WTC11 (cell line): ENCODE results near the gene SCN4A. TPM values are rescaled to one million over a fixed set of nuclear protein-coding genes. Genes with fewer than 3 reads are reported as not detected.

ENCODE experiments used
- ATAC-seq: fragments of 200-7000 bp; cut with Tn5 transposase; 2 replicates; pipeline ENCODE4 v1.10.0; 2021; ENCODE audit warnings: mild to moderate bottlenecking, moderate library complexity
- CTCF ChIA-PET: fragments of 300-600 bp; sonication (Branson Sonifier 250); formaldehyde crosslinking; loops from one replicate; lab custom pipeline; 2021; ENCODE audit warnings: antibody characterized with exemption; lab: Charles Lee
- POLR2A ChIA-PET: fragments of 350-600 bp; sonication (Branson Sonifier 250); formaldehyde crosslinking; loops from one replicate; lab custom pipeline; 2021; ENCODE audit warnings: antibody characterized with exemption; lab: Charles Lee
- DNase-seq: peaks from one replicate; pipeline ENCODE4 v3.0.0; 2021; ENCODE audit warnings: low spot score
- H3K27ac Mint-ChIP-seq: 2 replicates; pipeline ENCODE4 v1.8.0; 2021; ENCODE audit warnings: mixed read lengths
- H3K27me3 Mint-ChIP-seq: 2 replicates; pipeline ENCODE4 v1.8.0; 2021; ENCODE audit warnings: low read depth, mild to moderate bottlenecking, moderate library complexity, mixed read lengths
- H3K36me3 Mint-ChIP-seq: 2 replicates; pipeline ENCODE4 v1.8.0; 2021; ENCODE audit warnings: mixed read lengths
- H3K4me1 Mint-ChIP-seq: 2 replicates; pipeline ENCODE4 v1.8.0; 2022; ENCODE audit warnings: mixed read lengths
- H3K4me3 Mint-ChIP-seq: 2 replicates; pipeline ENCODE4 v1.8.0; 2021; ENCODE audit warnings: mild to moderate bottlenecking, moderate library complexity, mixed read lengths
- H3K9me3 Mint-ChIP-seq: 2 replicates; pipeline ENCODE4 v1.8.0; 2021; ENCODE audit warnings: mixed read lengths
- ATF1 ChIP-seq: sonication (generic); formaldehyde crosslinking; IDR thresholded peaks from 2 replicates; pipeline ENCODE4 v1.8.1; 2023; ENCODE audit warnings: mild to moderate bottlenecking, moderate library complexity, missing genetic modification reagents
- ATF3 ChIP-seq: sonication (generic); formaldehyde crosslinking; conservative IDR thresholded peaks from 2 replicates; pipeline ENCODE4 v1.8.1; 2022; ENCODE audit warnings: mild to moderate bottlenecking, missing genetic modification reagents
- ELF4 ChIP-seq: sonication (generic); formaldehyde crosslinking; IDR thresholded peaks from 2 replicates; pipeline ENCODE4 v1.8.1; 2022; ENCODE audit warnings: low read depth, mild to moderate bottlenecking, moderate library complexity, missing genetic modification reagents
- FOXP4 ChIP-seq: sonication (generic); formaldehyde crosslinking; IDR thresholded peaks from 2 replicates; pipeline ENCODE4 v1.8.0; 2022; ENCODE audit warnings: mild to moderate bottlenecking, missing genetic modification reagents
- HMGXB4 ChIP-seq: sonication (generic); formaldehyde crosslinking; IDR thresholded peaks from 2 replicates; pipeline ENCODE4 v1.8.1; 2023; ENCODE audit warnings: mild to moderate bottlenecking, moderate library complexity, missing genetic modification reagents
- IRF1 ChIP-seq: sonication (generic); formaldehyde crosslinking; IDR thresholded peaks from 2 replicates; pipeline ENCODE4 v1.8.0; 2023; ENCODE audit warnings: missing genetic modification reagents
- IRF2 ChIP-seq: sonication (generic); formaldehyde crosslinking; IDR thresholded peaks from 2 replicates; pipeline ENCODE4 v1.8.0; 2022; ENCODE audit warnings: low read depth, missing genetic modification reagents, borderline replicate concordance
- MYBL2 ChIP-seq: sonication (generic); formaldehyde crosslinking; IDR thresholded peaks from 2 replicates; pipeline ENCODE4 v1.8.1; 2023; ENCODE audit warnings: mild to moderate bottlenecking, moderate library complexity, missing genetic modification reagents
- NR2C2 ChIP-seq: sonication (generic); formaldehyde crosslinking; IDR thresholded peaks from 2 replicates; pipeline ENCODE4 v1.8.0; 2022; ENCODE audit warnings: mild to moderate bottlenecking, missing genetic modification reagents
- NR3C1 ChIP-seq: sonication (generic); formaldehyde crosslinking; conservative IDR thresholded peaks from 2 replicates; pipeline ENCODE4 v1.8.1; 2023; ENCODE audit warnings: low read depth, mild to moderate bottlenecking, missing genetic modification reagents
- PREB ChIP-seq: sonication (generic); formaldehyde crosslinking; IDR thresholded peaks from 2 replicates; pipeline ENCODE4 v1.8.1; 2022; ENCODE audit warnings: mild to moderate bottlenecking, missing genetic modification reagents, moderate library complexity, borderline replicate concordance
- RELA ChIP-seq: sonication (generic); formaldehyde crosslinking; IDR thresholded peaks from 2 replicates; pipeline ENCODE4 v1.8.1; 2022; ENCODE audit warnings: missing genetic modification reagents, mild to moderate bottlenecking, borderline replicate concordance
- RORB ChIP-seq: fragments of 250-450 bp; sonication (Bioruptor Pico); IDR thresholded peaks from 2 replicates; pipeline ENCODE4 v1.9.0; 2021; ENCODE audit warnings: mild to moderate bottlenecking
- STAT6 ChIP-seq: sonication (generic); formaldehyde crosslinking; conservative IDR thresholded peaks from 2 replicates; pipeline ENCODE4 v1.8.1; 2023; ENCODE audit warnings: mild to moderate bottlenecking, low read depth, missing genetic modification reagents, moderate library complexity
- TEAD1 ChIP-seq: sonication (generic); formaldehyde crosslinking; IDR thresholded peaks from 2 replicates; pipeline ENCODE4 v1.8.0; 2022; ENCODE audit warnings: mild to moderate bottlenecking, missing genetic modification reagents
- TEAD4 ChIP-seq: sonication (generic); formaldehyde crosslinking; IDR thresholded peaks from 2 replicates; pipeline ENCODE4 v1.8.0; 2022; ENCODE audit warnings: mild to moderate bottlenecking, missing genetic modification reagents
- TP53 ChIP-seq: sonication (generic); formaldehyde crosslinking; IDR thresholded peaks from 2 replicates; pipeline ENCODE4 v1.8.1; 2023; ENCODE audit warnings: mild to moderate bottlenecking, missing genetic modification reagents
- USF2 ChIP-seq: sonication (generic); formaldehyde crosslinking; IDR thresholded peaks from 2 replicates; pipeline ENCODE4 v1.8.1; 2023; ENCODE audit warnings: mild to moderate bottlenecking, missing genetic modification reagents, moderate library complexity
- ZBTB21 ChIP-seq: sonication (generic); formaldehyde crosslinking; IDR thresholded peaks from 2 replicates; pipeline ENCODE4 v1.8.1; 2023; ENCODE audit warnings: mild to moderate bottlenecking, missing genetic modification reagents, borderline replicate concordance
- ZNF423 ChIP-seq: fragments of 250-450 bp; sonication (Bioruptor Pico); IDR thresholded peaks from 2 replicates; pipeline ENCODE4 v2.1.2; 2022; ENCODE audit warnings: mild to moderate bottlenecking, moderate library complexity
- ZNF671 ChIP-seq: fragments of 250-450 bp; sonication (Bioruptor Pico); IDR thresholded peaks from 2 replicates; pipeline ENCODE4 v1.8.0; 2021; ENCODE audit warnings: mild to moderate bottlenecking
- ZSCAN18 ChIP-seq: fragments of 250-450 bp; sonication (Bioruptor Pico); IDR thresholded peaks from 2 replicates; pipeline ENCODE4 v2.1.2; 2022; ENCODE audit warnings: mild to moderate bottlenecking, moderate library complexity
- total RNA-seq: library from RNA; stranded (reverse); gene quantifications from 3 replicates; pipeline ENCODE4 v1.2.3, GENCODE V29; 2021

The SCN4A gene
- total RNA-seq, 1 experiment from 2014 or later = 5.8 TPM

- no peak for TF ChIP-seq IRF1 (CRISPR knock-in tag)
- no peak for TF ChIP-seq IRF2
- no peak for TF ChIP-seq RELA (CRISPR knock-in tag)
- TF ChIP-seq USF2 = no peak
- TF ChIP-seq NR3C1 (CRISPR knock-in tag) = no peak
- TF ChIP-seq PREB (CRISPR knock-in tag) = no peak
- no peak for TF ChIP-seq RORB (CRISPR knock-in tag)
- no peak for TF ChIP-seq ATF1 (CRISPR knock-in tag)
- TF ChIP-seq ZNF423 (CRISPR knock-in tag) = no peak
- TF ChIP-seq, all 79 proteins: peak for 0
Observed at GRCh38 chr17:63945784-63946439, 26.8 kb downstream of the SCN4A start (continued).

GRCh38 chr17:63944736-63945499 lies 27.8 kb downstream of the SCN4A start:
- CTCF ChIA-PET = interaction anchor here (1.1 to 3.1 kb wide), 10 partner anchors 7 to 73 kb away, joined by 4 to 170 read pairs (median 18); partner anchors contain the start of genes CD79B, CSHL1 and GH1
- peaks cover 2% of the 10 kb centered on the region; the same call in 1 of the 2 replicates for H3K4me1 Mint-ChIP-seq
- DNase-seq (no peak), ATAC-seq (no peak)
- H3K9me3 Mint-ChIP-seq = no peaks in the 10 kb centered on the region
- H3K36me3 Mint-ChIP-seq = no peaks in the 10 kb centered on the region; the same call in 1 of the 2 replicates
- no peak overlapping the region for H3K4me3 Mint-ChIP-seq
- H3K27ac Mint-ChIP-seq = no peak overlapping the region
- no peaks in the 10 kb centered on the region for H3K27me3 Mint-ChIP-seq
- no peak for TF ChIP-seq TP53 (CRISPR knock-in tag)
- TF ChIP-seq NR2C2 (CRISPR knock-in tag) = no peak
- TF ChIP-seq HMGXB4 = no peak
- no peak for TF ChIP-seq MYBL2
- no peak for TF ChIP-seq TEAD4 (CRISPR knock-in tag)
- no peak for TF ChIP-seq ZSCAN18 (CRISPR knock-in tag)
- TF ChIP-seq ELF4 (CRISPR knock-in tag) = no peak
- no peak for TF ChIP-seq TEAD1 (CRISPR knock-in tag)
- no peak for TF ChIP-seq ATF3
- no peak for TF ChIP-seq FOXP4 (CRISPR knock-in tag)
- TF ChIP-seq STAT6 (CRISPR knock-in tag) = no peak
- TF ChIP-seq ZNF423 (CRISPR knock-in tag) = no peak
- TF ChIP-seq ZNF671 = no peak
- no peak for TF ChIP-seq ZBTB21
- POLR2A ChIA-PET = no interaction called here
